DMS79 treated with DMSO at 0.1 percent for 48 hours (cell line): ENCODE data around the gene IL21R.

Experiments
- DNase-seq: peaks from one replicate; lab custom pipeline; 2025; lab: John Stamatoyannopoulos, UW

IL21R gene

DNA sequence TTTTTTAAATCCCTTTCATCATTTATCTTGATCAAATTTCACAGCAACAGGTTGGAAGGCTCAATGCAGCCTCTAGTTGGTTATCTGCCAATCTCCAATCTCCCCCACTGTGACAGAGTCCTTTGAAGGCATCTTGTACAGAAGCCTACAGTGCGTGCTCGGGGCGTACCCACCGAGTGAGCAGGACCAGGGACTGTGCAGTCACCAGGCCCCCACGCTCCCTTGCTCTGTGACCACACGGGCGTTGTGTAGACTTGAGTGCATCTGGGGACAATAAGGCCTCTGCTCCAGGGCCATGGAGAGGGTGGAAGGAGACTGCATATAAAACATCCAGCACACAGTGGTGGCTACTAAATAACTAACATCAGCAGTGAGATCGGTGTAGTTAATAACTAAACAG lies 84.4 kb downstream of the IL21R start:
- no peak for DNase-seq

DNA sequence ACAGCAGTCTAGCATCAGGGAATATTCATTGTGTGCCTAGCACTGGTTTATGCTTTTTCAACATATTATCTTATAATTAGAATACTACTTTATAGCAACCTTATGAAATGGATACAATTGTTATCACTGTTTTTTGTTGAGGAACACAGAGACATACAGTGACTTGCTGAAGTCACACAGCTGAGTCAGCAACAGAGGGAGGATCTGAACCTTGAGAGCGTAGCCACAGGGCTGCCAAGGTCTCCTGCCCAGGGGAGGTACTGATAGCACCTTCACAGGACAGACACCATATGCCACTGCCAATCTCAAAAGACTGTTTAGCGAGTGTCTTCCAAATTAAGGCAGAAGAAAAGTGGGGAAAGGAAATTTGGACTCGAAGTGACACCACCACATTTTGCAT lies 84.8 kb downstream of the IL21R start:
- no peak for DNase-seq

DNA sequence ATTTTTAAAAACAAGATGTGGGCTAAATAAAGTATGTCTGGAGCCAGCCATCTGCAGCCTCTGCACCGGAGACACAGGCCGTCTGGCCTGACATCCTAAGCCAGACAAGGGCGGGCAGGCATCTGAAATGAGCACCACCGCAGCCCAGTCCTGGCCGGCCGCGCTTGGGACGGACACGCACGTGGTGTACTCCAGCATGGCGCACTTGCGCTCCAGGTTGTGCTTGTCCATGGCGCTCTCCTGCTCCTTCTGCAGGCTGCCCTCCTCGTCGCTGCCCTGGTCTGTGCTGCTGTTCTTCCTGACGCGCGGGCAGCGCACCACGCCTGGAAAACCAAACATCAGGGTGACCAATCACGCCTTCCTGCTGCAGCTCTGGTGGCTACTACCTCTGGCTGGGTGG lies 87.4 kb downstream of the IL21R start:
- DNase-seq: no peak

DNA sequence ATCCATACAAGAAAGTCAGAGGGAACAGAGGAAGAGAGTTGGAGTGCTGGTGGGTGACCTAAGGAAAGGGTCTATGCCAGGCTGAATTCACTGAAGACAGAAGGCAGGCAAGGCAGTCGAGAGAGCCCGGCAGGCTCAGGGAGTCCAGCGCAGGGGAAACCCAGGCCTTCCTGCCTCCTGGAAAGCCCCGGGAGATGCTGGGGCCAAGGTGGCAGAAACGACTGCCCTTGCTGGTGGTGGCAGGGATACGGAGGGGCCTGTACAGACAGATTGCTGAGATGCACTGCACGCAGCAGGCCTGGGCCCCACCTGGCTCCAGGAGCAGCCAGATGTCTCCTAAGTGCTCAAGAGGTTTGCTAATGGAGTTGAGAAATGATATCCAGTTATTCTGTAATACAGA lies 87.9 kb downstream of the IL21R start:
- no peak for DNase-seq

DNA sequence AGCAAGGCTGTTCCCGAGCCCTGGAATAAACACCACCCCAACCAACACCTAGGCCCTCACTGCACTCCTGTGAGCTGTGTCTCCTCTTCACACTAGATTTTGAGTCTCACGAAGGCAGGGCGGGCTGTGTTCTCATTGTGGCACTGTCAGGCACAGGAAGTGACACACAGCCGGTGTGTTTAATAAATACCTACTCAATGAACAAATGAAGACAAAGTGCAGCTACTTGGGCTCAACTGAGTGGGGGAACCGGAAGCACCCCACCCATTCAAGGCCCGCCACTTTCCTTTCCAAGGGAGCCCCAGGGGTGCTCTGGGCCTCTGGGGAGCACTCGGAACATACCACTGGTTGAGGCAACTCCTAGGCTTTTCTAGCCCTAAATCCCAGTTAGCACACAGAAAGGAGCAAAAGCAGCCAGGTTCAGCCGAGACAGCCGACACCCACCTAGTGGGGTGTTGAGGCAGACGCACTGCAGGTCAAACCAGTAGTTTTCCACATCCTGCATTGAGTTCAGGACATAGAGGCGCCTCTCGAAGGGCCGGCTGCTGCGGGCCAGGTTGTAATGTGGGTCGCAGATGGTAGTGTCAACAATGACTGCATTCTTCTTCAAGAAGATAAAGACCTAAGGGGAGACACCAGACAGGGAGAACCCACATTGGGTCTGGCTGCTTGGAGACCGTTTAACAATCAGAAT lies 90.1 kb downstream of the IL21R start:
- DNase-seq: no peak

DNA sequence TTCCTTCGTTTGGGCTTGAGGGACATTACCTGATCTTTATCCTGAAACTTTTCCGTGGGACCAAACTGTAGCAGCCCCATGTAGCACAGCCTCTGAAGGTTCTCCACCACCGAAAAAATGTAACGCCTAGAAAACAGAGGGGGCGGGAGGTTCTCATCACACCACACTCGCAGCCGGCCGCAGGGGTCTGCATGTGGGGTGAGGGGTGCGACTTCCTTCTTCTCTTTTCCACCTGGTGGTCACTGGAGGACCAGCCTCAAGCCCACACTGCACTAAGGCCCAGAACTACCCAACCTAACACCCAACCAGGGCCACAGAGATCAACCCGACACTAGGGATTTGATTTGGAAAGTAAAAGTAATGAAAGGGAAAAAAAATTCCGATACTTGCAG lies 90.6 kb downstream of the IL21R start:
- no peak for DNase-seq

DNA sequence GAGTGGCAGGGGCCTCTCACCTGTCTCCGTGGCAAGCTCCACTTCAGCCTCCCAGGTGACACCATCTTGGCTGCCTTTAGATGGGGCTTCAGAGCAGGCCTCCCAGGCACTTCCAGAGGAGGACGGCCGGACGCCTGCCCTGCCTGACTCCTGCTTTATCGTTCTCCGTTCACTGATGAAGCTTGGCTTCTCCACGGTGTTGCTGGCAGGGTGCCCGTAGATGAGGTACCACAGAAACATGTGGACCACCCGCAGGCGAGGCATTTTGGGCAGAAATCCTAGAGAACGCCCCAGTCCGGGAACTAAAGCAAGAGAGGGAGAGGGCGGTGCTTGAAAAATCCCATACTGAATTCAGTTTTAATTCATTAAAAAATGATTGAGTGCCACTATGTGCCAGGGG lies 93.2 kb downstream of the IL21R start:
- DNase-seq: no peak

DNA sequence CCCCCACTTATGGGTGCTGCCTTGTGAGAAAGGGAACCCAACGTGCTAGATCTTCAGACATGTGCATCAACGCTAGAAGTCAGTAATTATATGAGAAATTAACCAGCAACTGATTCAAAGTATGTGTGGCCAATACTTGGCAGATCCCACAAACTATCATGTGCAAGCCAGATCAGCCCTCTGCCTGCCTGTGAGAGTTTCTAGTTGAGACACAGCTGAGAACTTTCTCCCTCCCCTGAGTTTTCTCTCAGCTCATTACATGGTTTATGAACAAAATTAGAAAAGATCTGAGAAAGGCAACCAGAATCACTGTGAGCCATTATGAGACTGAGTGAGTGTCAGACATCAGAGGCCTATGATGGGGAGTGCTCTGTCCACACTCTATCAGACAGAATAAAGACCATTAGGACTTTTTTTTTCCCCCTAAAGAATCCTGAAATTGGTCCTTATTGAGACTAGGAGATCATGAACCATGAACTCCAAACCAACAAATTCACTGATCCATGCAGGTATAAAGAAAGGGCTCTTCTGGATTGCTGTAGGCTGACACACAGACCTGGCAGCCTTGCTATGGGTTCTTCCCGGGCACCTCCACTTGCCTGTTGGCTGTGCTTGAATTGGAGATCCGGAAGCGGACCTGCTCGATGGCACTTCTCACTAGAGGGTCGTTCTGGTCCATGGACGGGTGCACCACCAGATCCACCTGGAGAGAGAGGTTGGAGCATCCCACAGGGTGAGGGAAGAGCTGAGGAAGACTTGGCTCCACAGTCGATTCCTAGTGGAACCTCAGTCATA lies 96.3 kb downstream of the IL21R start:
- no peak for DNase-seq

DNA sequence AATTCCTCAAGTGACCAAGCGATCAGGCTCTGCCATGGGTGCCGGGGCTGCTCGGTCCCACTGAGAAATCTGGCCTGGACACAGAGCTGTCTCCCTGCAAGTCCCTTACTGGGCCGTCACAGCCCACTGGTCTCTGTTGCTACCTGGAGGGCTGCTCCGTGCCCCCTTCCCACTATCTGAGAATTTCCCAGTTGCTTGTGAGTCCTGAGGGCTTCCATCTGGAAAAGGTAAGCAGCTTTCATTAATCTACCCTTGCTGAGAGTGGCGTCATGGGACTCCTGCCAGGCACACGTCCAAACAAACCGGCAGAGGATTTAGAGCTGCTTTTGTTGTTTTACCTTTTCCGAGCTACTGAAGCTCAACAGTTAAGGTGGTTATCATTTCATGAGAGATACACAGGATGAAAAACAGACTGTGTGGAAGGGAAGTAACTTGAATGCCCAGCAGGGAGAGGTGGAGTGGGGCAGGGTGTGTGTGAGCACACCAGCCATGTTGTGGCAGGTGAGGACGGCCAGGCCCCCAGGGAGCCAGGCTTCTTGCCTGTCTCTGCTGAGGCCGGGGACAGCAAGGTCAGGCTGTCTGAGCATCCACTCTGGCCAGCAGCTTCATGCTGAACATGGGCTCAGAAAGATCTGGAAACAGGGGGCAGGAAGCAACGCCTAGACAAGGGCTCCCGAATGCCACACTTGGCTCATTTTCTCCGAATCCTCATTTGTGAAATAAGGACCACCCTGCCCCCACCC lies 97.1 kb downstream of the IL21R start:
- DNase-seq: no peak

DNA sequence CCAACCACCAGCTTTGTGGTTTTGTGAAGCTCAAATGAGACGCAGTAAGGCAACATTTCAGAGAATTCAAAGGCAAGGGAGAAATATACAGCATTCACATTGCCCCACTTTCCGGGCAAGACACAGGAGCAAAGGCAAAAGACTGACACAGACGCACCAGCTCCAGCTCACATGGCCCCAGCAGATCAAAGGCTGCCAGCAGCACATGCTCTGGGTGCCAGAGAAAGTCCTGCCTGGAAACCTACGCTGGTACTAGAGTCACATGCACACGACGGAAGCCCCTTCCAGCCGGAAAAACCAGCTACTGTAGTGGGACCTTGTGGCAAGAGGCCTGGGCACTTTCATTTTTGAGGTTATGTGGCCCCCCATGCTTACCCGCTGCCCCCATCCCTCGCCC lies 97.7 kb downstream of the IL21R start:
- DNase-seq: no peak

DNA sequence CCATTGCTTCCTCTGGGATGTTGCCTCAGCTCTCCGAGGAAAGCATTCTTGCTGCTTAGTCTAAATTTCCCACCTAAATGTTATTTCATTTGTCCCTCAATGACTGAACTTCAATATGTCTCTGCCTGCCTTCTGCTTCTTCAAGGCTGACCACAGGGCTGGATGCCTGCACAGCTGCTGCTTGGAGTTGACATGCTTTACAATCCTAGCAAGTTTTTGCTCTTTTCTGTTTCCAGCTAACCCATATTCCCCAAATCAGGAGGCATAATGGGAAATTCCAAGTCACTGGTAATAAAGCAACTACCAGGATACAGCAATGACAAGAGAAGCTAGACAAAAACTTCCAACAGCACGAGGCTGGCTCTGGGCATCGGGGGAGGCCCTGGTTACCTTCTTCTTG lies 98.8 kb downstream of the IL21R start:
- DNase-seq: no peak
